Stimulated activated CD8-positive, alpha-beta memory T cell treated with anti-CD3 and anti-CD28 coated beads, Interleukin-7, amount 100 ng/mL, for 4 hours (primary cell): ENCODE data around the gene PLET1.

ENCODE experiments used
- DNase-seq, 2 donors: peaks; one replicate each; pipeline ENCODE4 v3.0.0-alpha.2; 2020; ENCODE audit warnings: low read depth in 2 of 2

The PLET1 gene, protein sequence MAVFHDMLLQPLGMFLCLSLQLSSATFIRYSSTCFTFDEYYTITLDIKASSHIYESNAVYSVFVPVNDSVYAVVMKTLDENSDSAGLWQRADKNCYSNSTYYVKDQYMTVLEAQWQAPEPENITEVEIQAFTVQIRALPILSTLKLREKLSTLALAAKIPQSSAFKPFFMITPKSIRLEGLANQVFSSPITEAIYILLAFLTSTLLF

DNA sequence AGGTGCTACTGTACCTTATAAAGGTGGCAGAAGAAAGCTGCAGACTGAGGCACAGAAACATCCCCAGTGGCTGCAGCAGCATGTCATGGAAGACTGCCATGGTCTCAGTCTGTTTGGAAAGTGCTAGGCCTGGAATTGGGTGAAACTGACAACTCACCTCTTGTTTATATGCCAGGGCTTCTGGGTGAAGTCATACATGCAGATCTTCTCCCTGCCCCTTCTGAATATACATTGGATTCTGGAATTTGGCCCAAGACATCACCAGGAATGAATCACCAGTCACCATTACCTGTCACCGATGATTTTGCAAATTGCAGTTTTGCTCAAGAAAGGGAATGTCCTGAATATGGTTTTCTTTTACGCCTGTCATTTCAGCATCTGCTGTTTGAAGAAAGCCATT lies at the start of gene PLET1:
Gene PLET1 (minus strand): TSS at position 371 of the 400 bp plus-strand sequence. CDS start 271 bp downstream, at position 100.
- DNase-seq = no peak

- DNase-seq = no peak
Measured at GRCh38 chr11:112310419-112310818, 49.8 kb upstream of the PLET1 start.

DNA sequence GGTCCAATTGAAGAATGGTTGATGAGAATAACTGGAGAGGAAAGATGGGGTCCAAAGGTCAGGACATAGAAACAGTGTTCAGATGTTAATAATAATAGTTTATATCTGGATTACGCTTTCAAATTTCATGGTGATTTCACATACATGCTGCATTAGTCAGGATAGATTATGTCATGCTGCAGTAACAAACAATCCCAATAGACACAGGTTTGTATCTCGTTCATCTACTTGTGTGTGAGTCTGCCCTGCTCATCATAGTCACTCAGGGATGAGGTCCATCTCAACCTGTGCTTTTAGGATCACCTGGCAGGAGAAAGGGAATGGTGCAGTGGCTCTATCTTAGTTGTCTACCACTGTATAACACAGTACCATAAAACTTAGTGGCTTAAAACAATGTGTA lies 48.0 kb upstream of the PLET1 start:
- DNase-seq = no peak

- no peak for DNase-seq
Measured at GRCh38 chr11:112307616-112308015, 47.0 kb upstream of the PLET1 start.

- DNase-seq = no peak
Measured at GRCh38 chr11:112306230-112306629, 45.6 kb upstream of the PLET1 start.

GRCh38 chr11:112304914-112305313 lies 44.3 kb upstream of the PLET1 start:
- no peak for DNase-seq

DNA sequence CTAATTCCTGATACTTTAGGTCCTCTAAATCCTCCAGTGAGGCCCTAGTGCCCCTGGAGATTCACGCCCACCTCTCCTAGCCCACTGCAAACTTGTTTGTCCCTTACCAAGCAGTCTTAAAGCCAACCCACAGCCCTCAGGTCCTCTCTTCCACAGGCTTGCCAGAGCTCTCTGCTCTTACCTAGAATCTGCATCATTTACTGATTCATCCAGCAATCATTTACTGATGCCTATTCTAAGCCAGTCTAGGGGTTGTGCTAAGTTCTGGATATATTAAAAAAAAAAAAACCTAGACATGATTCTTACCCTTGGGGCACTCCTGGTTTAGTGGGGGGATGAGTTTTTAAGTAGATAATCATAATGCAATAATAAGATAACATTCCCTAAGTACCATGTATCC lies 43.0 kb upstream of the PLET1 start:
- no peak for DNase-seq

DNA sequence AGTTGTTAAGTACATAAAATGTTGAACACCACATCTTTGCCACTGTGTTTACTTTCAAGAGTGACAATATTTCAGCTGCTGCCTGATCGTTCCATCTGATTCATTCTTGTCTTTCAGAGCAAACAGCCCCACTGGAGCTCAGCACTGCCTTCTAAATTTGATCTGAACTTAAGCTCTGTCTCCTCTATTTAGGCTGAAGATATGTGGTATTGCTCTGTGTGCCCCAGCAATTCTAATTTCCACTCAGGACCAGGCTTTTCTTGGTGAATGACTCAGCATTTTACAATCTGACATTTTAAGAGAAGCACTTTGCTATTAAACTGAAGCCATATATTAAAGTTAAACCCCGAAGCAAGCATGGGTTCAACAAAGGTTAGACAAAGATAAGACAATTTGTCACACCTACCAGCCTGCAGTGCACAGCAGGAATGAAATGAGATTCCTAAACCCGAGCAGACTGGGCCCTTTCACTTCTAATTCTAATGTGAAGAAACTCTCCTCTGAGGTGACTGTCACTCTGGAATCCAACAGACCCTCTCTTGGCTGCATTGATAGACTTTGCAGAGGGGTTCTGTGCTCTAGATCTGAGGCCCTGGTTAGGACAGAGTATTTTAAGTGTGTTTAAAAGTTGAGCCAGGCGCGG lies 41.7 kb upstream of the PLET1 start:
- no peak for DNase-seq

- DNase-seq = no peak
Measured at GRCh38 chr11:112300094-112300786, 39.6 kb upstream of the PLET1 start.

DNA sequence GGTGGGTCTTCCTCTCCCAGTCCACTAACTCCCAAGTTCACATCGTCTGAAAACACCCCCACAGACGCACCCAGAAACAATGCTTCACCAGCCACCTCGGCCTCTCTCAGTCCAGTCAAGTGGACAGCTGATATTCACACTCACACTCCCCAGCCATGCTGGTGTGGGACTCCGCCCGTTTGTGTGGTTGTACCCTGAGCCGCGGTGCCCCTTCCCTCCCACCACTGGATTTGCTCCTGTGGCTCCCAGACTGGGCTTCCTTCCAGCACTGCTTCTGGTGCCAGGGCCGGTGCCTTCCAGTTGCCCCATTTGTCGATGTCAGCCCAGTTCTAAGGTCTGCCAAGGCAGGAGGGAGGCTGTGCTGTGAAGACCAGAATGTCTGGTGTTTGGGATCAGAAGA lies 37.9 kb upstream of the PLET1 start:
- DNase-seq = no peak

DNA sequence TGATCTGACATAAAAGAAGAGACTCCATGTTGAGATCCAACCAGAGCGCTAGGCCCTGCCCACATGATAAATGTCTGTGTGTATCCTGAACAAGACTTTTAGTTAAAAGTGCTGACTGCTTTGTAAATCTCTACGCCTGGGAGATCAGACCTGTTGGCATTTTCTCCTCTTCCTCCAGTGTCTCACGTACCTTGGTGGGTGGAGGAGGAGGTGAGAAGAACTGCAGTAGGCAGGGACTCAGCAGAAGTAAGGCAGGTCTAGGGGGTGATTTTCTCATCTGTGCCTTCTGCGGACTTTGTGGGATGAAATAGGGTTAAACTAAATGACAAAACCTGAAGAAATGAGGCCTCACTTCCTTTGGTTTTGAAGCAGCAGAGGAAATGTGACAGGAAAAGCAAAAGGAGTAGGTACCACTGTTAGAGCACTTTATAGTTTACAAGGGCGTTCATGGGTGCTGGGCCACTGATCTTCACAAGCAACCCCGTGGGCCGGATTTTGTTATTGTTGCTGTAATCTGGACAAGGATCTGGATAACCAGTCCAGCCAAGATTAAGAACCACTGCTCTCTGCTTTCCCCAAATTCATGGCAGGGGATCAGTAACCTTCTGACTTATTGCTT lies 36.7 kb upstream of the PLET1 start:
- no peak for DNase-seq

DNA sequence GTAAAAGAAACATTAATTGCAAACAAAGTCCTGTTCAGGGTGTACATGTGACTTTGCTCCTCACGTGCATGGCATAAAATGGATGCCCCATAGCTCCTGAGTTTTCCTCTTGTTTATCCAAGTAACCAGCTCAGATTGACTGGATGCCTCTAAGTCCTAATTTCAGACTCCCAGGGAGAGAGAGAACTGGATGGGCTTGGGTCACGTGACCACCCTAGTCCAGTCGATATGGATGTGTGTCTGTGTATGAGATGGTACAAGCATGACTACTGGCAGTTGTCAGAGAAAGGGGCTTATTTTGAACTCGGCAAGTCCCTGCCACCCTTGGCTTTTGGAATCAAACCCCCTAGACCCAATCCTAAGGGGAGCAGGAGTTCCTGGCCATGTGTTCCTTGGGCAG lies 35.4 kb upstream of the PLET1 start:
- no peak for DNase-seq

DNA sequence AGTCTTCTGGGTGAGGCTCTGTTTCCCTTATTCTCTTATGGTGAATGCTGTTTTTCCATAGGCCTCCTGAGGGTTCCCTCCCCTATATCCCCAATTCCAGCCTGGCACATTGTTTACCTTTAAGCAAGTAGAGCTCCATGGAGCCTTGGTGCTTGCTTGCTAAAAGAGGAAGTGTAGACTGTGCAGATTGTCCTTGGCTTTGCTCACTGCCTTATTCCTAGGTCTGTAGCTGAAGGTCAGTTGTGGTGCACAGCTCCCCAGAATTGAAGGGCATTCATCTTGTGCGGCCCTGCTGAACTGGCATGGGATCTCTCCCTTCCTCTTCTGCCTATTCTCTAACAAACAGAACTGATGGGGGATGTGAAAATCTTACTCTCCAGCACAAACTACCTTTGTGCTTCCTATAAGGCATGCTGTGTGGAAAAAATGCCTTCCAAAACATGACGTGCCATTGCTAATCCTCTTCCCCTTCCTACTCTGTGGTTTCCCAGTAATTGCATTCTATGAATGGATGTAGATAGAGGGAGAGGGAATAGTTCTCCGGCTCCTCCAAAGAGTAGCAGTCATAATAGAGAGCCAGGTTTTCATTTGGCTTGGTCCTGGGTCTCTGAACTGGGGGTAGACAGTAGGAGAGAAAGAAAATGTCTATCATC lies 34.2 kb upstream of the PLET1 start:
- no peak for DNase-seq

- DNase-seq = no peak
Measured at GRCh38 chr11:112293614-112294013, 33.0 kb upstream of the PLET1 start.

DNA sequence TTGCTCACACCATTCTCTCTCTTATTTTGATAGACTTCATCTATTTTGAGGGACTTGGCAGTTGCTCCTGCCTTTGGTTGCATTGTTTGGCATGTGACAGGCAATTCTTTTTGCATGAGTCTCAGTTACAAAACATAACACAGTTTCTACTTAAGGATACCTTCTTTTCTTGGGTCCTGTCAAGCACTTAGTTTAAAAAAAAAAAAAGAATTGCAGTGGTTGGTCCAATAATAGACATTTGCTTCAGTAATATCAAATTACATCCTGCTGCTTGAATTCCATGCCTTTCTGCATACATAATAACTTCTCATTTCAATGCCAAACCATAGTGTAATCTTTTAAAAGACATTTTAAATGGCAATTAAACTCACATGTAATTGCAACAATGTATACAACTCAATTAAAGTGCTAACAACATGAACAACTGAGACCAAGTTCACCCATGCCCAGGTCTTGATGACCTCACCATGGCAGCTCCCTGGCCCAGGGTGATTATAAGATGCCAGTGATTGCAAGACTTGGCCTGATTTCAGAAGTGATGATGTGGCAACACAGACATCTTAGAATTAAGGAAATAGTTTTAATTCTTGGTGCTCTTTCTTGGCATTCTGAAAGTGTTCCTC lies 32.2 kb upstream of the PLET1 start:
- DNase-seq = no peak

DNA sequence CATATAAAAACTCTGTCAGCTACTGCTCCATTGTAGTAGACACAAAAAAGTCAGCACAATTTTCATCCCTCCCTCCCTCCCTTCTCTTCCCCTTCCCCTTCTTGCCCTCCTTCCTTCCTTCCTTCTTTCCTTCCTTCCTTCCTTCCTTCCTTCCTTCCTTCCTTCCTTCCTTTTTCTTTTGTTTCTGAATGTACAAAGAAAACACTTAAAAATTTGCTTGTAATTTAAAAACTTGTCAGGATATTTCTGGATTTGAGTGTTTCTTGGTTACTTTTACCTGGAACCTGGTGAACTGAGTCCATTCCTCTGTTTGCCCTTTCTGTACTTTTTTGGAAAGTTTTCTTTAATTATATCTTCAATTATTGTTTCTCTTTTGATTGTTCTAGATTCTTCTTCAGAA lies 31.5 kb upstream of the PLET1 start:
- DNase-seq = no peak

DNA sequence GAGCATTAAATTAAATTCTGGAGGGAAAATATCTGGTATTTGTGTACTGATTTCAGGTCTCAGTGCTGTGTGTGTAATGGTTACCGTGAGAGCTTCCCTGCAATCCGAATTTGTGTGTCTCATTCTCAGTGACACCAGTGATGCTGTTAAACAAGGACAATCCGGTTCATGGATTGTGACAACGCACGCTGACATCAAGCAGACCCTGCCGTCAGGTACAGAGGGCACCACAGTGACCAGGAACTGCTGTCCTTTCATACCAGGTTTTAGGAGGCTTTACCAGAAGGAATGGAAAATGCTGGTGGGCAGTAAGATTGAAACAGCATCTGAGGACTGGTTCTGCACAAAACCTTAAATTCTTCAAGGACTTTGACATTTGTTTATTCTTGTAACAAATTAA lies 30.5 kb upstream of the PLET1 start:
- DNase-seq = no peak

DNA sequence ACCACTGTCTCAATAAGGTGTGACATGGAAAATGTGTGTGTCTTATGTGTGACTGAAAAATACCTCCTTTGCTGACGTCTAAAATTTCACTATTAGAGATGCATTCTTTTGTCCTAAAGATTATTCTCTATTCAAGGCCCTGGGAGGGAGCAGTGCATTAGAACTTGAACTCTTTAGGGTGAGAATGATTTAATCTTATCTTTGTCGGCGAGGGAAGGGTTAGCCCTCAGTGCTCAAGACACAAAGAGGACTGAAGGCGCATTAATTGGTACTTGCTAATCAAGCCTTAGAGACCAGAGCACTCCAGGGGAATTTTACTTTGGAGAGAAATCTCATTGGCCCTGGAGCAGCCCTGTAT lies 29.8 kb upstream of the PLET1 start:
- no peak for DNase-seq

- peak; percentile 64 to 77 for DNase-seq
Measured at GRCh38 chr11:112289588-112290492, 29.2 kb upstream of the PLET1 start.

- no peak for DNase-seq
Measured at GRCh38 chr11:112288021-112288420, 27.4 kb upstream of the PLET1 start.

- no peak for DNase-seq
Measured at GRCh38 chr11:112285841-112286311, 25.2 kb upstream of the PLET1 start.
